HG03342 (cell line): ENCODE results near the gene SUV39H1.
"Not testable (repeated sequence)": the region's sequence is repeated elsewhere in the genome, so short reads cannot be mapped to it uniquely, and the experiment has no call there.

Experiments
- ATAC-seq: cut with Tn5 transposase; IDR thresholded peaks from one replicate; pipeline ENCODE4 v1.9.1; 2021; ENCODE audit warnings: mild to moderate bottlenecking, moderate library complexity; ENCODE audit not compliant: unreplicated experiment

The SUV39H1 gene

DNA sequence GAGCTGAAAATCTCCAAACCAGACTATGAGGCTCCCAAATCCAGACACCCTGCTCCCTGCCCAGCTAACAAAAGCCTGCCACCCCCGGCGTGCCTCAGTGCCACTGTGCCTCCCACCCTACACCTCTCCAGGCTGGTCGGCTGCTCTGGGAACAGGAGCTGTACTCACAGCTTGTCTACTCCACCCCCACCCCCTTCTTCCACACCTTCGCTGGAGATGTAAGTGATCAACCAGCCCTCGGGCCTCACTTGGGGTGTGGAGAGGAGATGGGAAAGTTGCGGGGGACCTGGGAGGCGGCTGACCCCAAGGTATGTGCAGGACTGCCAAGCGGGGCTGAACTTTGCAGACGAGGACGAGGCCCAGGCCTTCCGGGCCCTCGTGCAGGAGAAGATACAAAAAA lies 11.1 kb upstream of the SUV39H1 start:
- no peak for ATAC-seq

DNA sequence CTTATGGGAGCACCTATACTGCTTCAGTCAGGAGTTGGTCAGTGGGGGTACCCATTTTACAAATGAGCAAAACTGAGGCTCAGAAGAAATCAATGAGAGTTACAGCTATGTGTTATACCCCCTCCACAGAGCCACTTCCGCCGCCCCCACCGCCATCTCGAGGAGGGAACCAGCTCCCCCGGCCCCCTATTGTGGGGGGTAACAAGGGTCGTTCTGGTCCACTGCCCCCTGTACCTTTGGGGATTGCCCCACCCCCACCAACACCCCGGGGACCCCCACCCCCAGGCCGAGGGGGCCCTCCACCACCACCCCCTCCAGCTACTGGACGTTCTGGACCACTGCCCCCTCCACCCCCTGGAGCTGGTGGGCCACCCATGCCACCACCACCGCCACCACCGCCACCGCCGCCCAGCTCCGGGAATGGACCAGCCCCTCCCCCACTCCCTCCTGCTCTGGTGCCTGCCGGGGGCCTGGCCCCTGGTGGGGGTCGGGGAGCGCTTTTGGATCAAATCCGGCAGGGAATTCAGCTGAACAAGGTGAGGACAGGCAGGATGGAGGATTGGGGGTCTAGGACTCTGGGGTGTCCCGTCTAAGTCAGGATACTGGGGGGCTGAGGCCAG lies 7.9 kb upstream of the SUV39H1 start:
- no peak for ATAC-seq

GRCh38 chrX:48689208-48689920 lies 7.2 kb upstream of the SUV39H1 start:
- ATAC-seq = no peak

DNA sequence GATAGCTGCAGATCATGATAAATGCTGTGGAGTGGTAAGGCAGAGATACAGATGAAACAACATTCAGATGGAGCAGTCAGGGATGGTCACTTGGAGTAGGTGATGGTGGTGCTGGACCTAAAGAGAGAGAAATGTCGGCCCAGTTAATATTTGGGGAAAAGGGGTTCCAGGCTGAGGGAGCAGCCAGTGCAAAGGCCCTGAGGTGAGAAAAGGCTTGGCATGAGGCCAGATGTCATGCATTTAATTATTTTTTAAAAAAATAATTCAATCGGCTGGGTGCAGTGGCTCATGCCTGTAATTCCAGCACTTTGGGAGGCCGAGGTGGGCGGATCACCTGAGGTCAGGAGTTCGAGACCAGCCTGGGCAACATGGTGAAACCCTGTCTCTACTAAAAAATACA lies 4.8 kb upstream of the SUV39H1 start:
- not testable (repeated sequence) for ATAC-seq

DNA sequence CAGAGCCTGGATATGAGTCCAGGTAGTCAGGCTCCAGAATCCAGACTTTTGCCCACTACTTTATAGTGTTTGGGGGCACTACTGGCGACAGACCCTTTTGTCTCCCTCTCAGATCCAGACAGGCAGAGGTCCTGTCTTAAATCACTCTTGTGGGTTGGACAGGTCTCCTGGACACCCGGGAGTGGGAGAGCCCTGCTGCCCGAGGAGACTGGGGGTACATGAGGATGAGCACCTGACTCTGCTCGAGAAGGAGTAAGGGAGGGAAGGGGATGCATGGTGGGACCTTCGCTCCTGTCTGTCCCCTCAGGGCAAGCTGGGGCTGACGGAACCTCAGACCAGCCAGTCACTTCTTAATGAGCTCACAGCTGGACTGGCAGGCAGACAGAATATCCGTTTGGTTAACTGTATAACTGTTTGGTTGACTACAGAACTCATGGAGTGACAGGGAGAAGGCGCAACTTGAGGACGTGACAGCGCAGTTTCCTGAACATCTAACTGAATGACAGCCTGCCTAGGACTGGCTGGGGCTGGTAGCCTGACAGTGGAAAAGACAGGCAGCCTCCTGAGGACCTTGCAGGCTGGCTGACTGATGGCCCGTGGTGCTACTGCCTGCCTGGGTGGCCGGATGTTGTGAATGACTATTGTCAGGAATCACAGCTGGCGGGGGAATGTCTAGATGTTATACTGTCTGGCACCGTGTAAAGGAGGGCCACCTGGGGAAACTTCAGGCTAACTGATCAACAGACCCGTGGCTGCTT lies 1.6 kb upstream of the SUV39H1 start:
- ATAC-seq = no peak

DNA sequence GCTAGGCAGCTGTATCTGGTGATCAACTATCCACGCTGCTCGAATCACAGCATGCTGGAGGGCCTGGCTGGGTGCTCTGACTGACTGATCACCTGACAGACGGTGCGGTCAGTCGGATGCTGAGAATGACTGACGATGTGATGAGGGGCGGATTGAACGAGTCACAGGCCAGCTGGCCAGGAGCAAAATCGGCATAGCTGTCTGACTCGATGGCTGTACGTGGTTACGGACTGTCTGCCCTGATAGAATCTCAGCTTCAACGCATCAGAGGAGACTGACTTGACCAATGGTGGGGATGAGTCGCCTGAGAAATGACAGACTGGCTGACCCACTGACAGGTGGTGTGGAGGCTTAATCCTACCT lies 1.0 kb upstream of the SUV39H1 start:
- ATAC-seq = no peak

- no peak for ATAC-seq
Measured at GRCh38 chrX:48695925-48696300, 621 bp upstream of the SUV39H1 start.

DNA sequence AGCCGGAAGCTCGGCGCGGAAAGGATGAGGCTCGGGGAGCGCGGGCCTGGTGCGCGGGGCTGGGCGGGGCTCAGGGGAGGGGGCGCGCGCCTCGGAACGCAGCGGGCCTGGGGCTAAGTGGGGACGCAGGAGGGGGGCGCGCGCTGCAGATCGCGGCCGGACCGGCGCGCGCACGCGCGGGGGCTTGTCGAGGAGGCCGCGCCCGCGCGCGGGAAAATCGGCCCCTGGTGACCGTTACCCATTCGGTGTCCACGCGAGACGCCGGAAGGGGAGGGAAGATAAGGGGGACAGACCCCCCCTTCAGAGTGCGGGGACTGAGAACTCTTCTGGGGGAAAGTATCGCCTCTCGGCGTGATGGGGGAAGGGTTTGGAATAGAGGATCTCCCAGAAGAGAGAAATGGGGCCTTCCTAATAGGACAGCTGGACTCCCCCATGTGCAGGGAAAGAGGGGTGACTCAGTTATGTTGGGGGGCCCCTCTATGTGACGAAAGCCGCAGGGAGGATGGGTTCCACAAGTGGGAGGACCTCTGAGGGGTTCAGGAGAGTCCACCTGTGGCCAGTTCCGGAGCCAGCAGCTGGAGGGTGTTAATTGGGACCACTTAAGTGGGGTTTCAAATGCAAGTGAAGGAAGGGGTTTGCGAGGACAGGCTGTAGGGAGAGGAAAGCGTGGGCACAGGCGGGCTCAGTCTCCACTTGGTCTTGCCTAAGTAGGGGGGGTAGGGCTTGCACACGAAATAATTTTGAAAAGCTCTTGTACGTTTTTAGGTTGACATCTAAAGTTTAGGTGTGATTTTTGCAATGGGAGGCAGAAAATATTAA lies 584 bp downstream of the SUV39H1 start:
- no peak for ATAC-seq

GRCh38 chrX:48698306-48698705 lies 1.8 kb downstream of the SUV39H1 start:
- no peak for ATAC-seq

DNA sequence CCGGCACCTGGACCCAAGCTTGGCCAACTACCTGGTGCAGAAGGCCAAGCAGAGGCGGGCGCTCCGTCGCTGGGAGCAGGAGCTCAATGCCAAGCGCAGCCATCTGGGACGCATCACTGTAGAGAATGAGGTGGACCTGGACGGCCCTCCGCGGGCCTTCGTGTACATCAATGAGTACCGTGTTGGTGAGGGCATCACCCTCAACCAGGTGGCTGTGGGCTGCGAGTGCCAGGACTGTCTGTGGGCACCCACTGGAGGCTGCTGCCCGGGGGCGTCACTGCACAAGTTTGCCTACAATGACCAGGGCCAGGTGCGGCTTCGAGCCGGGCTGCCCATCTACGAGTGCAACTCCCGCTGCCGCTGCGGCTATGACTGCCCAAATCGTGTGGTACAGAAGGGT lies 3.7 kb downstream of the SUV39H1 start:
- no peak for ATAC-seq

DNA sequence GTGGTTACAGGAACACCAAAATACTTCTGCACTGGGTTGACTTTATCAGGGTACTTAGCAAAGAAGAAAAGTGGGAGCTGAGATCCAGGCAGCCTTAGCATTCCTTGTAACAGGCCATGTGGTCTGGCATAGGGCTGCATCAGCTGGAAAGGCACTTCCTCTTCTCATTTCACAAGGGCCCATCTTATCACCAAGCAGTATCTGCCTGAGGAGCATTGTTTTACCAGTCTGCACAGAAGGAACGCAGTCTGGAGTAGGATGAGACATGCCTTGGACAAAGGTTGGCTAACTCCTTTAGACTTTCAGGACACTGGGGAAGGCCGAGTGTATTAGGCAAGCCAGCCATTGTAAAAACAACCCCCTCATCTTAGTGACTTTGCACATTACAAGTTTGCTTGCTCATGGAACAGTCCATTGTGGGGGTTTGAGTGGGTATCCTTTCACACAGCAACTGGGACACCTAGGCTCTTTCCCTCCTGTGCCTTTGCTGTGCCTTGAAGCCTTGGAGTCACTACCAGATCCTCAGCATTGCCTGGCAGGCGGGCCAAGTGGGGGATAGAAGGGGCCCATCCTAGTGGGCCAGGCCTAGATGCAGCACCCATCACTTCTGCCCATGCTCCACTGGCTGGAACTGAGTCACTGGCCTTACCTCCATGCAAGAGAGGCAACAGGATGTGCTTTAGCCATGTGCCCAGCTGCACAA lies 4.6 kb downstream of the SUV39H1 start:
- ATAC-seq = no peak

DNA sequence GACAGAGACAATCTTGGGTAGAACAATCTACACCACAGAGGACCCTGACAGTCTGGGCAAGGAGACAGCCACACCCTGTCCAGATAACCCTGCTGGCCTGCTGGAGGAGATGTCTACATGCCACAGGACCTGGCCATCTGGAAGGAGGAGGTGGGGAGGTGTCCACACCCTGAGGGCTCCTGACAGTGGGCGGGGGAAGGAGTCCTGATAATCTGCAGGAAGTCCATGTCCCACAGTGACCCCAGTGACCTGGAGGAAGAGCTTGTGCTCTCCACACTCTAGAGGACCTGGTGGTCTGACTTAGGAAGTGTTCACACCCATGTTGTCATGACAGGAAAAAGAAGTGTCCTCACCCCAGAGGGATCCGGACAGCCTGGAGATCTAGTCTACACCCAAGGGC lies 5.5 kb downstream of the SUV39H1 start:
- no peak for ATAC-seq

- no peak for ATAC-seq
Measured at GRCh38 chrX:48702716-48703115, 6.2 kb downstream of the SUV39H1 start.

DNA sequence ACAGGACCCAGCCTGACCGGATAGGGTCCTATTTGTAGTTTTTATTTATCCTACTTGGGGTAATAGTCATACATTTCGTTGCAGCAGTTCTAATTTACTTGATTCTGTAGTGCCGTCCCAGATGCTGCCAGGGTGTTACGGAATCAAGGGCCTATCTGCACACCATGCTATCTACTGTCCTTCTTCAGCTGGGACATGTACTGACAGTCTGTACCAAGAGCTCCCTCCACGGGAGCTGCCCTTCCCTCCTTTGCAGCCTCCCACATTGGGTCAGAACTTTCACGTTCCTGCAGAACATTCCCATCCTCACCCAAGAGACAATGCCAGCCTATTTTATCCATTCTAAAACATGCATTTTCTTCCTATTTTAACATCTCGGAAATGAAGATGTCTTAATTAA lies 6.7 kb downstream of the SUV39H1 start:
- no peak for ATAC-seq

GRCh38 chrX:48703642-48704481 lies 7.3 kb downstream of the SUV39H1 start:
- ATAC-seq = no peak

GRCh38 chrX:48705871-48706270 lies 9.3 kb downstream of the SUV39H1 start:
- ATAC-seq = no peak

GRCh38 chrX:48709522-48710112 lies 13.1 kb downstream of the SUV39H1 start:
- ATAC-seq = no peak

- ATAC-seq = no peak
Measured at GRCh38 chrX:48711162-48711928, 14.8 kb downstream of the SUV39H1 start.
